Choroid plexus epithelial cell (primary cell): Measurements from ENCODE around the gene PRR7.

Source experiments
- DNase-seq: peaks from one replicate; pipeline ENCODE4 v3.0.0-alpha.2; 2010; ENCODE audit warnings: low read depth
- H3K4me3 ChIP-seq: 2 replicates; pipeline ENCODE4 v1.5.1; 2011; ENCODE audit warnings: low read depth, mild to moderate bottlenecking, control low read depth, low read length, moderate library complexity
- CTCF ChIP-seq: conservative IDR thresholded peaks from 2 replicates; pipeline ENCODE4 v1.5.1; 2011; ENCODE audit warnings: low read depth, mild to moderate bottlenecking, control low read depth, inconsistent platforms, low read length, moderate library complexity

The PRR7 gene

GRCh38 chr5:177425801-177426565 lies 20.6 kb upstream of the PRR7 start:
- peak; percentile 100 for DNase-seq
- no peak for TF ChIP-seq CTCF
- H3K4me3 ChIP-seq = peak overlapping the region; percentile 72

- peak within 1 kb of the TSS; percentile 81 for H3K4me3 ChIP-seq
- DNase-seq = no peak
- no peak for TF ChIP-seq CTCF
Measured at GRCh38 chr5:177426566-177427210, 19.9 kb upstream of the PRR7 start, which contains the start of gene GRK6. GRK6 (plus strand) TSS chr5:177426676; CDS start chr5:177426846, 170 bp downstream.

- H3K4me3 ChIP-seq = peak overlapping the region; percentile 81
- DNase-seq = peak; percentile 28
- TF ChIP-seq CTCF = no peak
Measured at GRCh38 chr5:177427211-177427822, 19.3 kb upstream of the PRR7 start.

GRCh38 chr5:177427919-177428573 lies 18.6 kb upstream of the PRR7 start:
- TF ChIP-seq CTCF = no peak
- peak overlapping the region; percentile 5 for H3K4me3 ChIP-seq
- DNase-seq = no peak

- DNase-seq = no peak
Measured at GRCh38 chr5:177428574-177429217, 17.9 kb upstream of the PRR7 start.

More at GRCh38 chr5:177428574-177429217, 17.9 kb upstream of the PRR7 start:
- no peak overlapping the region for H3K4me3 ChIP-seq
- no peak for TF ChIP-seq CTCF
